ENCODE data around the gene SLC26A11. TPM values are rescaled to one million over a fixed set of nuclear protein-coding genes. Genes with fewer than 3 reads are reported as not detected.

Gene SLC26A11
- total and polyA plus RNA-seq, 2 of the 13 experiments (the other 11 are each of a cell fraction or from before 2014, with no cell fraction given): 8.7 to 13.2 TPM

GRCh38 chr17:80254396-80255251, 34.4 kb downstream of the SLC26A11 start (continued):
- no peak for TF ChIP-seq NONO (IDR thresholded peaks at IDR 0.05)
- no peak for TF ChIP-seq NONO (CRISPR knock-in tag; conservative IDR thresholded peaks at IDR 0.05)
- peak; percentile 78; the same call in 1 of the 2 replicates for TF ChIP-seq MIER3 (CRISPR knock-in tag; IDR thresholded peaks at IDR 0.05; ENCODE audit: borderline replicate concordance)
- no peak for TF ChIP-seq ZNF530 (CRISPR knock-in tag; IDR thresholded peaks at IDR 0.05; ENCODE audit: low read depth)
- TF ChIP-seq, protein P1, sequence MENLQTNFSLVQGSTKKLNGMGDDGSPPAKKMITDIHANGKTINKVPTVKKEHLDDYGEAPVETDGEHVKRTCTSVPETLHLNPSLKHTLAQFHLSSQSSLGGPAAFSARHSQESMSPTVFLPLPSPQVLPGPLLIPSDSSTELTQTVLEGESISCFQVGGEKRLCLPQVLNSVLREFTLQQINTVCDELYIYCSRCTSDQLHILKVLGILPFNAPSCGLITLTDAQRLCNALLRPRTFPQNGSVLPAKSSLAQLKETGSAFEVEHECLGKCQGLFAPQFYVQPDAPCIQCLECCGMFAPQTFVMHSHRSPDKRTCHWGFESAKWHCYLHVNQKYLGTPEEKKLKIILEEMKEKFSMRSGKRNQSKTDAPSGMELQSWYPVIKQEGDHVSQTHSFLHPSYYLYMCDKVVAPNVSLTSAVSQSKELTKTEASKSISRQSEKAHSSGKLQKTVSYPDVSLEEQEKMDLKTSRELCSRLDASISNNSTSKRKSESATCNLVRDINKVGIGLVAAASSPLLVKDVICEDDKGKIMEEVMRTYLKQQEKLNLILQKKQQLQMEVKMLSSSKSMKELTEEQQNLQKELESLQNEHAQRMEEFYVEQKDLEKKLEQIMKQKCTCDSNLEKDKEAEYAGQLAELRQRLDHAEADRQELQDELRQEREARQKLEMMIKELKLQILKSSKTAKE (CRISPR knock-in tag; IDR thresholded peaks at IDR 0.05; ENCODE audit: borderline replicate concordance): 0 out of 2 replicates have a peak, but pooled peaks have one; percentile 23
- TF ChIP-seq, protein P2, sequence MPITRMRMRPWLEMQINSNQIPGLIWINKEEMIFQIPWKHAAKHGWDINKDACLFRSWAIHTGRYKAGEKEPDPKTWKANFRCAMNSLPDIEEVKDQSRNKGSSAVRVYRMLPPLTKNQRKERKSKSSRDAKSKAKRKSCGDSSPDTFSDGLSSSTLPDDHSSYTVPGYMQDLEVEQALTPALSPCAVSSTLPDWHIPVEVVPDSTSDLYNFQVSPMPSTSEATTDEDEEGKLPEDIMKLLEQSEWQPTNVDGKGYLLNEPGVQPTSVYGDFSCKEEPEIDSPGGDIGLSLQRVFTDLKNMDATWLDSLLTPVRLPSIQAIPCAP (CRISPR knock-in tag; IDR thresholded peaks at IDR 0.05; ENCODE audit: low read depth): no peak
- TF ChIP-seq ZNF563 (CRISPR knock-in tag; IDR thresholded peaks at IDR 0.05): no peak
- no peak; the same call in 1 of the 2 replicates for TF ChIP-seq ZSCAN9 (CRISPR knock-in tag; IDR thresholded peaks at IDR 0.05; ENCODE audit: borderline replicate concordance)
- TF ChIP-seq POLR2A (IDR thresholded peaks at IDR 0.05; ENCODE audit: insufficient read depth in 1 of 2, low read depth in 2 of 2, low read length in 2 of 2): no peak
- TF ChIP-seq TBL1XR1 (IDR thresholded peaks at IDR 0.05; ENCODE audit: borderline replicate concordance, low read length, partially characterized antibody): peak; percentile 34
- TF ChIP-seq CAMTA2 (CRISPR knock-in tag; IDR thresholded peaks at IDR 0.05; ENCODE audit: borderline replicate concordance): no peak
- TF ChIP-seq ZBTB7B (CRISPR knock-in tag; IDR thresholded peaks at IDR 0.05): no peak
- TF ChIP-seq, protein P3, sequence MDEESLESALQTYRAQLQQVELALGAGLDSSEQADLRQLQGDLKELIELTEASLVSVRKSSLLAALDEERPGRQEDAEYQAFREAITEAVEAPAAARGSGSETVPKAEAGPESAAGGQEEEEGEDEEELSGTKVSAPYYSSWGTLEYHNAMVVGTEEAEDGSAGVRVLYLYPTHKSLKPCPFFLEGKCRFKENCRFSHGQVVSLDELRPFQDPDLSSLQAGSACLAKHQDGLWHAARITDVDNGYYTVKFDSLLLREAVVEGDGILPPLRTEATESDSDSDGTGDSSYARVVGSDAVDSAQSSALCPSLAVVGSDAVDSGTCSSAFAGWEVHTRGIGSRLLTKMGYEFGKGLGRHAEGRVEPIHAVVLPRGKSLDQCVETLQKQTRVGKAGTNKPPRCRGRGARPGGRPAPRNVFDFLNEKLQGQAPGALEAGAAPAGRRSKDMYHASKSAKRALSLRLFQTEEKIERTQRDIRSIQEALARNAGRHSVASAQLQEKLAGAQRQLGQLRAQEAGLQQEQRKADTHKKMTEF (CRISPR knock-in tag; IDR thresholded peaks at IDR 0.05): peak; percentile 87
- TF ChIP-seq THAP11 (CRISPR knock-in tag; IDR thresholded peaks at IDR 0.05): peak; percentile 46; the same call in 1 of the 2 replicates
- TF ChIP-seq GATAD1 (CRISPR knock-in tag; IDR thresholded peaks at IDR 0.05): 0 out of 2 replicates have a peak, but pooled peaks have one; percentile 24
- TF ChIP-seq ZNF17 (CRISPR knock-in tag; IDR thresholded peaks at IDR 0.05): no peak
- TF ChIP-seq BCL6 (CRISPR knock-in tag; IDR thresholded peaks at IDR 0.05): peak; percentile 66
- TF ChIP-seq, protein P4, sequence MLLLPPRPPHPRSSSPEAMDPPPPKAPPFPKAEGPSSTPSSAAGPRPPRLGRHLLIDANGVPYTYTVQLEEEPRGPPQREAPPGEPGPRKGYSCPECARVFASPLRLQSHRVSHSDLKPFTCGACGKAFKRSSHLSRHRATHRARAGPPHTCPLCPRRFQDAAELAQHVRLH (CRISPR knock-in tag; IDR thresholded peaks at IDR 0.05; ENCODE audit: borderline replicate concordance, low read depth): peak; percentile 27; the same call in 1 of the 2 replicates
- no peak for TF ChIP-seq ZNF33B (CRISPR knock-in tag; IDR thresholded peaks at IDR 0.05)
- peak; percentile 94; the same call in 1 of the 2 replicates for TF ChIP-seq NFKBIZ (CRISPR knock-in tag; IDR thresholded peaks at IDR 0.05)
- TF ChIP-seq MED1 (CRISPR knock-in tag; IDR thresholded peaks at IDR 0.05): peak; percentile 44; the same call in 1 of the 2 replicates
- TF ChIP-seq ZNF816 (CRISPR knock-in tag; IDR thresholded peaks at IDR 0.05; ENCODE audit: borderline replicate concordance): no peak
- TF ChIP-seq, protein P5, sequence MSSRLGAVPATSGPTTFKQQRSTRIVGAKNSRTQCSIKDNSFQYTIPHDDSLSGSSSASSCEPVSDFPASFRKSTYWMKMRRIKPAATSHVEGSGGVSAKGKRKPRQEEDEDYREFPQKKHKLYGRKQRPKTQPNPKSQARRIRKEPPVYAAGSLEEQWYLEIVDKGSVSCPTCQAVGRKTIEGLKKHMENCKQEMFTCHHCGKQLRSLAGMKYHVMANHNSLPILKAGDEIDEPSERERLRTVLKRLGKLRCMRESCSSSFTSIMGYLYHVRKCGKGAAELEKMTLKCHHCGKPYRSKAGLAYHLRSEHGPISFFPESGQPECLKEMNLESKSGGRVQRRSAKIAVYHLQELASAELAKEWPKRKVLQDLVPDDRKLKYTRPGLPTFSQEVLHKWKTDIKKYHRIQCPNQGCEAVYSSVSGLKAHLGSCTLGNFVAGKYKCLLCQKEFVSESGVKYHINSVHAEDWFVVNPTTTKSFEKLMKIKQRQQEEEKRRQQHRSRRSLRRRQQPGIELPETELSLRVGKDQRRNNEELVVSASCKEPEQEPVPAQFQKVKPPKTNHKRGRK (CRISPR knock-in tag; IDR thresholded peaks at IDR 0.05): no peak
- no peak for TF ChIP-seq ZNF672 (CRISPR knock-in tag; IDR thresholded peaks at IDR 0.05)
- TF ChIP-seq ZNF749 (CRISPR knock-in tag; IDR thresholded peaks at IDR 0.05; ENCODE audit: borderline replicate concordance): no peak

Data from HepG2 (cell line).